Stomach (tissue), 4 donors: Measurements from ENCODE around the gene SYNDIG1.

ENCODE experiments used
- EP300 ChIP-seq: sonication (generic); formaldehyde crosslinking; IDR thresholded peaks from one replicate; pipeline ENCODE4 v1.6.1; 2017; ENCODE audit warnings: antibody characterized with exemption
- POLR2AphosphoS5 ChIP-seq, 3 donors: sonication (generic); formaldehyde crosslinking; IDR thresholded peaks; one replicate each; pipeline ENCODE4 v1.6.1; 2016; ENCODE audit warnings: antibody characterized with exemption in 3 of 3
- TF ChIP-seq, protein P1 (sequence below), 7 experiments: fragments of 450-650 bp in 4 of 7; fragments of 200-600 bp in 3 of 7; sonication (generic) in 3 of 7; IDR thresholded peaks; one replicate each; pipeline ENCODE4 v1.5.1; 2016 to 2019; ENCODE audit warnings: antibody characterized with exemption in 7 of 7, control low read depth in 2 of 7, mild to moderate bottlenecking in 1 of 7

DNA sequence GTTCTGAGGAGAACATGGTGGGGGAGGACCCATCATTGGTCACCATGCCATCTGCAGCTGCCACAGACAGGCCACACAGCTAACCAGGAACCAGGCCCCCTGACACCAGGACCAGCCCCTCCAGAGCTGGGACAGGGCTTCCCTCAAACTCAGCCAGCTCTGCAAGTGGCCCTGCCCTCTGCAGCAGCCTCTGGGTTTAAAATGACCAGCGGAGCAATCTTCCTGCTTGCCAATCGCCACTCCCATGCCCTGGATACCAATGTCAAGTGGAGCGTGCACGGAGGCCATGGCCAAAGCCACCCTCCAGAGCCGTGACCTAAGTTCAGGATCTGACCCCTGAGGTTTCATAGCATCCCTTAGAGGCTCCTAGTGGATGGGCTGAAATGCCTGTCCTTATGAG is 199.4 kb downstream of the SYNDIG1 start:
- TF ChIP-seq POLR2AphosphoS5 (IDR thresholded peaks at IDR 0.05) (no peak), EP300 (no peak)
- TF ChIP-seq, protein P1, sequence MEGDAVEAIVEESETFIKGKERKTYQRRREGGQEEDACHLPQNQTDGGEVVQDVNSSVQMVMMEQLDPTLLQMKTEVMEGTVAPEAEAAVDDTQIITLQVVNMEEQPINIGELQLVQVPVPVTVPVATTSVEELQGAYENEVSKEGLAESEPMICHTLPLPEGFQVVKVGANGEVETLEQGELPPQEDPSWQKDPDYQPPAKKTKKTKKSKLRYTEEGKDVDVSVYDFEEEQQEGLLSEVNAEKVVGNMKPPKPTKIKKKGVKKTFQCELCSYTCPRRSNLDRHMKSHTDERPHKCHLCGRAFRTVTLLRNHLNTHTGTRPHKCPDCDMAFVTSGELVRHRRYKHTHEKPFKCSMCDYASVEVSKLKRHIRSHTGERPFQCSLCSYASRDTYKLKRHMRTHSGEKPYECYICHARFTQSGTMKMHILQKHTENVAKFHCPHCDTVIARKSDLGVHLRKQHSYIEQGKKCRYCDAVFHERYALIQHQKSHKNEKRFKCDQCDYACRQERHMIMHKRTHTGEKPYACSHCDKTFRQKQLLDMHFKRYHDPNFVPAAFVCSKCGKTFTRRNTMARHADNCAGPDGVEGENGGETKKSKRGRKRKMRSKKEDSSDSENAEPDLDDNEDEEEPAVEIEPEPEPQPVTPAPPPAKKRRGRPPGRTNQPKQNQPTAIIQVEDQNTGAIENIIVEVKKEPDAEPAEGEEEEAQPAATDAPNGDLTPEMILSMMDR (IDR thresholded peaks at IDR 0.05): no peak
